ENCODE results near the gene KRTAP3-1.

The KRTAP3-1 gene

DNA sequence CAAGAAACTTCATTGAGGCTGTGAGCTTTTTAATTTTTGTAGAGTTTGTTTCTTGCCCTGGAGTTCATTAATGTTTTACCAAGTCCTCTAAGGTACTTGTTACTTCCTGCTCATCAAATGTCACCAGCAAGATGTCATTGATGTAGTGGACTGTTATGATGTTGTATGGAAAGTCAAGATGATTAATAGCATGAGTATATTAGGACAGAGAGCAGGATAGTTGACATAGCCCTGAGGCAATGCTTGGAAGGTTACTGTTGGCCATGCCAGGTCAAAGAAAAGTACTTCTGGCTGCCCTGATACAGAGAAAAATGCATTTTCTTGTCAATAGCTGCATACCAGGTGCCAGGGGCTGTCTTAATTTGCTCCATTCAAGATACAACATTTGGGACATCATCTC is 11.4 kb upstream of the KRTAP3-1 start:
- in situ Hi-C loops (cut with HindIII; ENCODE audit: low sequenced_read_pairs): no loop called here
- no peak overlapping the region for H3K4me3 ChIP-seq (ENCODE audit: low read depth, low read length)
- no peak for TF ChIP-seq CTCF (IDR thresholded peaks at IDR 0.05; ENCODE audit: low read depth, low read length)
- no peak for DNase-seq (ENCODE audit: low read depth, low spot score)

DNA sequence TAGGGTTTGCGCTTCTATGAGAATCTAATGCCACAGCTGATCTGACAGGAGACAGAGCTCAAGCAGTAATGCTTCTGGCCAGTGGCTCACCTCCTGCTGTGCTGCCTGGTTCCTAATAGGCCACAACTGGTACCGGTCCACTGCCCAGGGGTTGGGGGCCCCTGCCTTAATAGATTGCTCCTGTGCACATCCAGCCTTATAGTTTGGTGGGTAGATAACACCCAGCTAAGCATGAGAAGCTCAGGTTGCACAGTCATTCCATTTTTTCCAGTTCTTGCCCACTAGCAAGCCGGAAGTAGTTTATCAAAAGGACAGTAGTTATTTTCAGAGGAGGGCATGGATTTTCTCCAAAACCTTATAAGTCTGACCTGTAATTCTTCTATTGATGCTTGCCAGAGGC is 10.5 kb upstream of the KRTAP3-1 start:
- H3K4me3 ChIP-seq (ENCODE audit: low read depth, low read length): no peak overlapping the region
- in situ Hi-C loops (cut with HindIII; ENCODE audit: low sequenced_read_pairs): no loop called here
- DNase-seq (ENCODE audit: low read depth, low spot score): no peak
- no peak for TF ChIP-seq CTCF (IDR thresholded peaks at IDR 0.05; ENCODE audit: low read depth, low read length)

- H3K4me3 ChIP-seq (ENCODE audit: low read depth, low read length): no peak overlapping the region
- no peak for DNase-seq (ENCODE audit: low read depth, low spot score)
- in situ Hi-C loops (cut with HindIII; ENCODE audit: low sequenced_read_pairs): no loop called here
- TF ChIP-seq CTCF (IDR thresholded peaks at IDR 0.05; ENCODE audit: low read depth, low read length): no peak
These were observed 9.6 kb upstream of the KRTAP3-1 start for GRCh38 chr17:41018541-41018940.

- no peak for DNase-seq (ENCODE audit: low read depth, low spot score)
- TF ChIP-seq CTCF (IDR thresholded peaks at IDR 0.05; ENCODE audit: low read depth, low read length): no peak
- H3K4me3 ChIP-seq (ENCODE audit: low read depth, low read length): no peak overlapping the region
- in situ Hi-C loops (cut with HindIII; ENCODE audit: low sequenced_read_pairs): no loop called here
These were observed 7.8 kb upstream of the KRTAP3-1 start for GRCh38 chr17:41016578-41017215.

GRCh38 chr17:41015454-41015853 is 6.5 kb upstream of the KRTAP3-1 start:
- in situ Hi-C loops (cut with HindIII; ENCODE audit: low sequenced_read_pairs): no loop called here
- DNase-seq (ENCODE audit: low read depth, low spot score): no peak
- no peak for TF ChIP-seq CTCF (IDR thresholded peaks at IDR 0.05; ENCODE audit: low read depth, low read length)
- no peak overlapping the region for H3K4me3 ChIP-seq (ENCODE audit: low read depth, low read length)

GRCh38 chr17:41013606-41014005 is 4.7 kb upstream of the KRTAP3-1 start:
- in situ Hi-C loops (cut with HindIII; ENCODE audit: low sequenced_read_pairs): no loop called here
- TF ChIP-seq CTCF (IDR thresholded peaks at IDR 0.05; ENCODE audit: low read depth, low read length): no peak
- DNase-seq (ENCODE audit: low read depth, low spot score): no peak

DNA sequence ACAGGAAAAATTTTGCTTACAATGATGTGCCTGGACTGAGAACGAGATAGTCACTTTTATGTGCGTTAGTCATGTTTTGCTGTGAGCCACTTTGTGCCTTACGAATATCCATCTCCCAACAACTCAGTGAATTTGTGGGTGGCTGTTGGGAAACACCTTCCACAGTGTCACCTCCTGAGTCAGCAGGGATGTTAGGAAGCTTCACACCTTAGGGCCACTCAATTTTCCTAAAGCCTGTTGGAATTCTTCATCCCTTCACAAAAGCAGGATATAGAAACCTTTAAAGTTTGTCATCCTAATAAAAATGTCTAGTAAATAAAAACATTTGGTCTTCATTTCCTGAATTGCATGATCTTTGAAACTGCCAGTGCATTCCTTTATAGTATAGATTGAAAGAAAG is 4.3 kb upstream of the KRTAP3-1 start:
- H3K4me3 ChIP-seq (ENCODE audit: low read depth, low read length): no peak overlapping the region
- in situ Hi-C loops (cut with HindIII; ENCODE audit: low sequenced_read_pairs): no loop called here
- no peak for TF ChIP-seq CTCF (IDR thresholded peaks at IDR 0.05; ENCODE audit: low read depth, low read length)
- no peak for DNase-seq (ENCODE audit: low read depth, low spot score)

More at GRCh38 chr17:41013606-41014005, 4.7 kb upstream of the KRTAP3-1 start:
- no peak overlapping the region for H3K4me3 ChIP-seq (ENCODE audit: low read depth, low read length)

Measured in astrocyte of the spinal cord (primary cell).